Measurements from ENCODE around the gene S100A13.
A peak's percentile ranks its signal among the peaks of the same experiment; 100 is the strongest.

S100A13 gene

GRCh38 chr1:153633754-153634665 lies 6.7 kb upstream of the S100A13 start, which contains the start of gene CHTOP:
TSS of gene CHTOP (plus strand) at chr1:153634066. CDS start at chr1:153636589, 2,523 bp downstream.
- Histone ChIP-seq H3K4me1 (ENCODE audit: control insufficient read depth, insufficient read depth, low read length) (peaks cover 5% of the 10 kb centered on the region; the same call in 1 of the 2 replicates), H3K4me3 (ENCODE audit: low read depth, low read length) (peak within 1 kb of the TSS; percentile 100), H3K9me3 (ENCODE audit: control insufficient read depth, insufficient read depth, low read length) (no peaks in the 10 kb centered on the region), H3K9ac (ENCODE audit: low read depth, low read length) (peak within 1 kb of the TSS; percentile 100), H3K27me3 (ENCODE audit: control insufficient read depth, insufficient read depth, low read length) (no peaks in the 10 kb centered on the region), H3K36me3 (ENCODE audit: control insufficient read depth, insufficient read depth, low read length) (peaks cover 38% of the 10 kb centered on the region), H3K27ac (ENCODE audit: low read depth, low read length) (peak within 1 kb of the TSS; percentile 100)

- Histone ChIP-seq H3K9me3 (ENCODE audit: control insufficient read depth, insufficient read depth, low read length) (no peaks in the 10 kb centered on the region), H3K27me3 (ENCODE audit: control insufficient read depth, insufficient read depth, low read length) (no peaks in the 10 kb centered on the region), H3K27ac (ENCODE audit: low read depth, low read length) (peak overlapping the region; percentile 24), H3K9ac (ENCODE audit: low read depth, low read length) (no peak overlapping the region), H3K4me1 (ENCODE audit: control insufficient read depth, insufficient read depth, low read length) (peaks cover 7% of the 10 kb centered on the region; the same call in 1 of the 2 replicates), H3K4me3 (ENCODE audit: low read depth, low read length) (peak overlapping the region; percentile 100), H3K36me3 (ENCODE audit: control insufficient read depth, insufficient read depth, low read length) (peaks cover 30% of the 10 kb centered on the region)
These were observed 6.0 kb upstream of the S100A13 start for GRCh38 chr1:153633161-153633753.

GRCh38 chr1:153631047-153632022 lies 4.0 kb upstream of the S100A13 start:
- H3K4me3 ChIP-seq (ENCODE audit: low read depth, low read length), result no peak overlapping the region
- H3K27me3 ChIP-seq (ENCODE audit: control insufficient read depth, insufficient read depth, low read length), result no peaks in the 10 kb centered on the region
- no peaks in the 10 kb centered on the region for H3K9me3 ChIP-seq (ENCODE audit: control insufficient read depth, insufficient read depth, low read length)
- peaks cover 11% of the 10 kb centered on the region for H3K36me3 ChIP-seq (ENCODE audit: control insufficient read depth, insufficient read depth, low read length)
- H3K27ac ChIP-seq (ENCODE audit: low read depth, low read length), result no peak overlapping the region
- peaks cover 18% of the 10 kb centered on the region for H3K4me1 ChIP-seq (ENCODE audit: control insufficient read depth, insufficient read depth, low read length)
- H3K9ac ChIP-seq (ENCODE audit: low read depth, low read length), result no peak overlapping the region

- Histone ChIP-seq H3K27me3 (ENCODE audit: control insufficient read depth, insufficient read depth, low read length) (no peaks in the 10 kb centered on the region), H3K9ac (ENCODE audit: low read depth, low read length) (no peak overlapping the region), H3K4me1 (ENCODE audit: control insufficient read depth, insufficient read depth, low read length) (peaks cover 20% of the 10 kb centered on the region), H3K9me3 (ENCODE audit: control insufficient read depth, insufficient read depth, low read length) (no peaks in the 10 kb centered on the region), H3K27ac (ENCODE audit: low read depth, low read length) (no peak overlapping the region), H3K4me3 (ENCODE audit: low read depth, low read length) (no peak overlapping the region), H3K36me3 (ENCODE audit: control insufficient read depth, insufficient read depth, low read length) (peaks cover 1% of the 10 kb centered on the region; the same call in 1 of the 2 replicates)
These were observed 3.1 kb upstream of the S100A13 start for GRCh38 chr1:153630384-153630783.

GRCh38 chr1:153629971-153630370 lies 2.7 kb upstream of the S100A13 start:
- Histone ChIP-seq H3K9me3 (ENCODE audit: control insufficient read depth, insufficient read depth, low read length) (no peaks in the 10 kb centered on the region), H3K4me1 (ENCODE audit: control insufficient read depth, insufficient read depth, low read length) (peaks cover 20% of the 10 kb centered on the region), H3K9ac (ENCODE audit: low read depth, low read length) (no peak overlapping the region), H3K27ac (ENCODE audit: low read depth, low read length) (no peak overlapping the region), H3K4me3 (ENCODE audit: low read depth, low read length) (no peak overlapping the region), H3K36me3 (ENCODE audit: control insufficient read depth, insufficient read depth, low read length) (no peaks in the 10 kb centered on the region), H3K27me3 (ENCODE audit: control insufficient read depth, insufficient read depth, low read length) (no peaks in the 10 kb centered on the region)

- H3K4me1 ChIP-seq (ENCODE audit: control insufficient read depth, insufficient read depth, low read length), result peaks cover 20% of the 10 kb centered on the region
These were observed 2.0 kb upstream of the S100A13 start for GRCh38 chr1:153629343-153629665.

GRCh38 chr1:153628638-153629342 lies 1.5 kb upstream of the S100A13 start:
- peaks cover 4% of the 10 kb centered on the region; the same call in 1 of the 2 replicates for H3K36me3 ChIP-seq (ENCODE audit: control insufficient read depth, insufficient read depth, low read length)
- H3K4me1 ChIP-seq (ENCODE audit: control insufficient read depth, insufficient read depth, low read length), result peaks cover 22% of the 10 kb centered on the region
- H3K9me3 ChIP-seq (ENCODE audit: control insufficient read depth, insufficient read depth, low read length), result no peaks in the 10 kb centered on the region
- no peak overlapping the region for H3K4me3 ChIP-seq (ENCODE audit: low read depth, low read length)
- no peak overlapping the region for H3K27ac ChIP-seq (ENCODE audit: low read depth, low read length)
- H3K9ac ChIP-seq (ENCODE audit: low read depth, low read length), result no peak overlapping the region
- H3K27me3 ChIP-seq (ENCODE audit: control insufficient read depth, insufficient read depth, low read length), result no peaks in the 10 kb centered on the region

More at GRCh38 chr1:153629343-153629665, 2.0 kb upstream of the S100A13 start:
- no peak overlapping the region for H3K9ac ChIP-seq (ENCODE audit: low read depth, low read length)
- no peak overlapping the region for H3K27ac ChIP-seq (ENCODE audit: low read depth, low read length)
- H3K9me3 ChIP-seq (ENCODE audit: control insufficient read depth, insufficient read depth, low read length), result no peaks in the 10 kb centered on the region
- no peaks in the 10 kb centered on the region for H3K27me3 ChIP-seq (ENCODE audit: control insufficient read depth, insufficient read depth, low read length)
- no peaks in the 10 kb centered on the region for H3K36me3 ChIP-seq (ENCODE audit: control insufficient read depth, insufficient read depth, low read length)
- no peak overlapping the region for H3K4me3 ChIP-seq (ENCODE audit: low read depth, low read length)

GRCh38 chr1:153627715-153628626 lies 666 bp upstream of the S100A13 start, which contains the start of gene S100A1:
TSS of gene S100A1 (plus strand) at chr1:153628434. CDS start at chr1:153630522, 2,088 bp downstream.
- H3K27me3 ChIP-seq (ENCODE audit: control insufficient read depth, insufficient read depth, low read length), result no peaks in the 10 kb centered on the region
- peak within 1 kb of the TSS; percentile 58 for H3K9ac ChIP-seq (ENCODE audit: low read depth, low read length)
- H3K4me1 ChIP-seq (ENCODE audit: control insufficient read depth, insufficient read depth, low read length), result peaks cover 23% of the 10 kb centered on the region
- H3K36me3 ChIP-seq (ENCODE audit: control insufficient read depth, insufficient read depth, low read length), result peaks cover 5% of the 10 kb centered on the region; the same call in 1 of the 2 replicates
- H3K9me3 ChIP-seq (ENCODE audit: control insufficient read depth, insufficient read depth, low read length), result no peaks in the 10 kb centered on the region
- peak within 1 kb of the TSS; percentile 73 for H3K4me3 ChIP-seq (ENCODE audit: low read depth, low read length)
- H3K27ac ChIP-seq (ENCODE audit: low read depth, low read length), result peak within 1 kb of the TSS; percentile 84

- no peaks in the 10 kb centered on the region for H3K27me3 ChIP-seq (ENCODE audit: control insufficient read depth, insufficient read depth, low read length)
- H3K36me3 ChIP-seq (ENCODE audit: control insufficient read depth, insufficient read depth, low read length), result peaks cover 8% of the 10 kb centered on the region; the same call in 1 of the 2 replicates
- peaks cover 23% of the 10 kb centered on the region for H3K4me1 ChIP-seq (ENCODE audit: control insufficient read depth, insufficient read depth, low read length)
- 0 out of 2 replicates have a peak overlapping the region, but pooled peaks have one; percentile 58 for H3K9ac ChIP-seq (ENCODE audit: low read depth, low read length)
- H3K9me3 ChIP-seq (ENCODE audit: control insufficient read depth, insufficient read depth, low read length), result no peaks in the 10 kb centered on the region
- H3K4me3 ChIP-seq (ENCODE audit: low read depth, low read length), result peak overlapping the region; percentile 73
- H3K27ac ChIP-seq (ENCODE audit: low read depth, low read length), result peak overlapping the region; percentile 84
These were observed 815 bp downstream of the S100A13 start for GRCh38 chr1:153626477-153626903.

Measured in HUES48 (cell line).